Astrocyte (in vitro differentiated cells and primary cell): ENCODE measurements around the gene GSTM2.

Experiments
- EZH2 ChIP-seq: IDR thresholded peaks from 2 replicates; pipeline ENCODE4 v1.6.1; 2012; ENCODE audit warnings: mild to moderate bottlenecking, low read length, inconsistent platforms; ENCODE audit not compliant: insufficient read depth
- TF ChIP-seq, protein P1 (sequence below): IDR thresholded peaks from 2 replicates; pipeline ENCODE4 v1.5.1; 2011; ENCODE audit warnings: low read depth, mild to moderate bottlenecking, inconsistent platforms, low read length, moderate library complexity; ENCODE audit not compliant: insufficient read depth

DNA sequence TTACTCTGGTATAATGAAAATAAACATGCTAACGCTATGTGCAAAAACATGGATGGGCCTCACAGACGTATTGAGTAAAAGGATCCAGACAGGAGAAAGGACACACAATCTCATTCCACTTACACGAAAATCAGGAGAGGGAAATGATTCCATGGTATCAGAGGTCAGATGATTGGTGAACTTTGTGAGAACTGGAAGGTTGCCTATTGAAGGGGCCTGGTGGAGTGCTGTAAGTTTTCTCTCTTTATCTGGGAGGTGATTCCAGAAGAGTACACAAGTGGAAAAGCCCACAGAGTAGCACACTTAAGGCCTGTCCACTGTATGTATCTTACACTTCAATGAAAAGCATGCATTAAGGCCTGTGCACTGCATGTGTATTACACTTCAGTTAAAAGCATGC, 9.6 kb downstream of the GSTM2 start:
- TF ChIP-seq, protein P1, sequence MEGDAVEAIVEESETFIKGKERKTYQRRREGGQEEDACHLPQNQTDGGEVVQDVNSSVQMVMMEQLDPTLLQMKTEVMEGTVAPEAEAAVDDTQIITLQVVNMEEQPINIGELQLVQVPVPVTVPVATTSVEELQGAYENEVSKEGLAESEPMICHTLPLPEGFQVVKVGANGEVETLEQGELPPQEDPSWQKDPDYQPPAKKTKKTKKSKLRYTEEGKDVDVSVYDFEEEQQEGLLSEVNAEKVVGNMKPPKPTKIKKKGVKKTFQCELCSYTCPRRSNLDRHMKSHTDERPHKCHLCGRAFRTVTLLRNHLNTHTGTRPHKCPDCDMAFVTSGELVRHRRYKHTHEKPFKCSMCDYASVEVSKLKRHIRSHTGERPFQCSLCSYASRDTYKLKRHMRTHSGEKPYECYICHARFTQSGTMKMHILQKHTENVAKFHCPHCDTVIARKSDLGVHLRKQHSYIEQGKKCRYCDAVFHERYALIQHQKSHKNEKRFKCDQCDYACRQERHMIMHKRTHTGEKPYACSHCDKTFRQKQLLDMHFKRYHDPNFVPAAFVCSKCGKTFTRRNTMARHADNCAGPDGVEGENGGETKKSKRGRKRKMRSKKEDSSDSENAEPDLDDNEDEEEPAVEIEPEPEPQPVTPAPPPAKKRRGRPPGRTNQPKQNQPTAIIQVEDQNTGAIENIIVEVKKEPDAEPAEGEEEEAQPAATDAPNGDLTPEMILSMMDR: no peak
- no peak for TF ChIP-seq EZH2
